ENCODE results near the gene PAM16. TPM values are rescaled to one million over a fixed set of nuclear protein-coding genes. Genes with fewer than 3 reads are reported as not detected.

Gene PAM16
- total RNA-seq, 2 experiments from 2014 or later, result 47.5 to 49.4 TPM

- H3K4me1 Mint-ChIP-seq, result peaks cover 2% of the 10 kb centered on the region
- H3K27ac Mint-ChIP-seq, result no peak overlapping the region
- H3K27me3 Mint-ChIP-seq, result no peaks in the 10 kb centered on the region
- ATAC-seq (no peak), DNase-seq (no peak)
- CTCF ChIA-PET, result interaction anchor here (2.2 kb wide), 1 partner anchor 30 kb away, joined by 5 read pairs; no protein-coding TSS in a partner anchor
- peaks cover 1% of the 10 kb centered on the region for H3K36me3 Mint-ChIP-seq
- no peaks in the 10 kb centered on the region for H3K9me3 Mint-ChIP-seq (ENCODE audit: low read depth)
- H3K4me3 Mint-ChIP-seq, result no peak overlapping the region
Observed at GRCh38 chr16:4378999-4379690, 28.0 kb upstream of the PAM16 start.

GRCh38 chr16:4378161-4378666 is 27.1 kb upstream of the PAM16 start:
- no peak for ATAC-seq
- Mint-ChIP-seq H3K27ac (no peak overlapping the region), H3K27me3 (no peaks in the 10 kb centered on the region), H3K4me1 (peaks cover 2% of the 10 kb centered on the region), H3K9me3 (ENCODE audit: low read depth) (no peaks in the 10 kb centered on the region), H3K4me3 (no peak overlapping the region), H3K36me3 (peaks cover under 1% of the 10 kb centered on the region)
- CTCF ChIA-PET, result interaction anchor here (2.2 kb wide), 1 partner anchor 31 kb away, joined by 5 read pairs; no protein-coding TSS in a partner anchor
- DNase-seq, result no peak

GRCh38 chr16:4377573-4378154 is 26.5 kb upstream of the PAM16 start:
- CTCF ChIA-PET, result interaction anchor here (2.2 kb wide), 1 partner anchor 32 kb away, joined by 5 read pairs; no protein-coding TSS in a partner anchor
- H3K9me3 Mint-ChIP-seq (ENCODE audit: low read depth), result no peaks in the 10 kb centered on the region
- no peak overlapping the region for H3K4me3 Mint-ChIP-seq
- H3K4me1 Mint-ChIP-seq, result peaks cover 2% of the 10 kb centered on the region
- no peak overlapping the region for H3K27ac Mint-ChIP-seq
- no peaks in the 10 kb centered on the region for H3K27me3 Mint-ChIP-seq
- DNase-seq (no peak), ATAC-seq (no peak)
- H3K36me3 Mint-ChIP-seq, result no peaks in the 10 kb centered on the region

GRCh38 chr16:4376893-4377572 is 25.9 kb upstream of the PAM16 start:
- Mint-ChIP-seq H3K4me1 (peaks cover 5% of the 10 kb centered on the region), H3K36me3 (no peaks in the 10 kb centered on the region), H3K9me3 (ENCODE audit: low read depth) (no peaks in the 10 kb centered on the region), H3K27me3 (no peaks in the 10 kb centered on the region), H3K4me3 (no peak overlapping the region), H3K27ac (no peak overlapping the region)
- no peak for DNase-seq
- no peak for ATAC-seq
- CTCF ChIA-PET, result no interaction called here

- Mint-ChIP-seq H3K9me3 (ENCODE audit: low read depth) (no peaks in the 10 kb centered on the region), H3K27ac (no peak overlapping the region), H3K4me1 (peaks cover 5% of the 10 kb centered on the region), H3K27me3 (no peaks in the 10 kb centered on the region), H3K36me3 (no peaks in the 10 kb centered on the region), H3K4me3 (no peak overlapping the region)
- ATAC-seq (no peak), DNase-seq (no peak)
- CTCF ChIA-PET, result no interaction called here
Observed at GRCh38 chr16:4376126-4376892, 25.2 kb upstream of the PAM16 start.

GRCh38 chr16:4375717-4376116 is 24.6 kb upstream of the PAM16 start:
- Mint-ChIP-seq H3K4me1 (peaks cover 5% of the 10 kb centered on the region), H3K4me3 (no peak overlapping the region), H3K36me3 (no peaks in the 10 kb centered on the region), H3K9me3 (ENCODE audit: low read depth) (no peaks in the 10 kb centered on the region), H3K27ac (no peak overlapping the region), H3K27me3 (no peaks in the 10 kb centered on the region)
- no peak for ATAC-seq
- CTCF ChIA-PET, result interaction anchor here (2.8 kb wide), 1 partner anchor 27 kb away, joined by 10 read pairs; no protein-coding TSS in a partner anchor
- DNase-seq, result no peak

- DNase-seq (no peak), ATAC-seq (no peak)
- no peaks in the 10 kb centered on the region for H3K27me3 Mint-ChIP-seq
- no peaks in the 10 kb centered on the region for H3K9me3 Mint-ChIP-seq (ENCODE audit: low read depth)
- CTCF ChIA-PET, result interaction anchor here (2.8 kb wide), 1 partner anchor 28 kb away, joined by 10 read pairs; no protein-coding TSS in a partner anchor
- H3K36me3 Mint-ChIP-seq, result no peaks in the 10 kb centered on the region
- peaks cover 5% of the 10 kb centered on the region for H3K4me1 Mint-ChIP-seq
- H3K4me3 Mint-ChIP-seq, result no peak overlapping the region
- no peak overlapping the region for H3K27ac Mint-ChIP-seq
Observed at GRCh38 chr16:4373909-4374742, 23.0 kb upstream of the PAM16 start.

GRCh38 chr16:4373356-4373908 is 22.3 kb upstream of the PAM16 start:
- H3K4me3 Mint-ChIP-seq, result no peak overlapping the region
- no peak overlapping the region for H3K27ac Mint-ChIP-seq
- H3K4me1 Mint-ChIP-seq, result peaks cover 5% of the 10 kb centered on the region

GRCh38 chr16:4372578-4373355 is 21.6 kb upstream of the PAM16 start:
- DNase-seq (no peak), ATAC-seq (no peak)
- Mint-ChIP-seq H3K4me1 (peaks cover 4% of the 10 kb centered on the region), H3K9me3 (ENCODE audit: low read depth) (no peaks in the 10 kb centered on the region), H3K27me3 (no peaks in the 10 kb centered on the region), H3K4me3 (no peak overlapping the region), H3K27ac (no peak overlapping the region), H3K36me3 (no peaks in the 10 kb centered on the region)
- CTCF ChIA-PET, result interaction anchor here (0.6 to 2.8 kb wide), 2 partner anchors 30 to 100 kb away, joined by 4 to 10 read pairs; partner anchors contain the start of gene TFAP4

More at GRCh38 chr16:4373356-4373908, 22.3 kb upstream of the PAM16 start:
- Mint-ChIP-seq H3K27me3 (no peaks in the 10 kb centered on the region), H3K9me3 (ENCODE audit: low read depth) (no peaks in the 10 kb centered on the region), H3K36me3 (no peaks in the 10 kb centered on the region)
- CTCF ChIA-PET, result interaction anchor here (0.6 to 2.8 kb wide), 2 partner anchors 29 to 101 kb away, joined by 4 to 10 read pairs; partner anchors contain the start of gene TFAP4
- ATAC-seq (no peak), DNase-seq (no peak)

GRCh38 chr16:4372001-4372577 is 21.0 kb upstream of the PAM16 start:
- Mint-ChIP-seq H3K4me3 (peak overlapping the region; percentile 60), H3K9me3 (ENCODE audit: low read depth) (no peaks in the 10 kb centered on the region), H3K27ac (no peak overlapping the region), H3K27me3 (no peaks in the 10 kb centered on the region), H3K36me3 (peaks cover 3% of the 10 kb centered on the region), H3K4me1 (peaks cover 4% of the 10 kb centered on the region)
- ATAC-seq (peak; percentile 66), DNase-seq (peak; percentile 50)
- CTCF ChIA-PET, result no interaction called here

GRCh38 chr16:4371357-4372000 is 20.4 kb upstream of the PAM16 start, which contains the start of gene VASN:
VASN (plus strand) TSS chr16:4371848; CDS start chr16:4380878, 9,030 bp downstream.
- Mint-ChIP-seq H3K4me1 (peaks cover 4% of the 10 kb centered on the region), H3K27me3 (no peaks in the 10 kb centered on the region)
- ATAC-seq, result peak; percentile 87

More at GRCh38 chr16:4371357-4372000, 20.4 kb upstream of the PAM16 start, which contains the start of gene VASN:
- DNase-seq, result peak; percentile 65
- Mint-ChIP-seq H3K9me3 (ENCODE audit: low read depth) (no peaks in the 10 kb centered on the region), H3K27ac (no peak within 1 kb of the TSS), H3K4me3 (peak within 1 kb of the TSS; percentile 60), H3K36me3 (peaks cover 3% of the 10 kb centered on the region)
- CTCF ChIA-PET, result interaction anchor here (2.8 kb wide), 1 partner anchor 31 kb away, joined by 11 read pairs; no protein-coding TSS in a partner anchor
